NCI-H774 (cell line): ENCODE results near the gene NR0B2.
"Not testable (repeated sequence)": the region's sequence is repeated elsewhere in the genome, so short reads cannot be mapped to it uniquely, and the experiment has no call there.

ENCODE experiments used
- DNase-seq: peaks from one replicate; lab custom pipeline; 2025; lab: John Stamatoyannopoulos, UW

Gene NR0B2, protein sequence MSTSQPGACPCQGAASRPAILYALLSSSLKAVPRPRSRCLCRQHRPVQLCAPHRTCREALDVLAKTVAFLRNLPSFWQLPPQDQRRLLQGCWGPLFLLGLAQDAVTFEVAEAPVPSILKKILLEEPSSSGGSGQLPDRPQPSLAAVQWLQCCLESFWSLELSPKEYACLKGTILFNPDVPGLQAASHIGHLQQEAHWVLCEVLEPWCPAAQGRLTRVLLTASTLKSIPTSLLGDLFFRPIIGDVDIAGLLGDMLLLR

GRCh38 chr1:26913754-26914619 is at the start of gene NR0B2:
TSS of gene NR0B2 (minus strand) at chr1:26913975. CDS start at chr1:26913940, 35 bp downstream.
- DNase-seq, result peak; percentile 91

DNA sequence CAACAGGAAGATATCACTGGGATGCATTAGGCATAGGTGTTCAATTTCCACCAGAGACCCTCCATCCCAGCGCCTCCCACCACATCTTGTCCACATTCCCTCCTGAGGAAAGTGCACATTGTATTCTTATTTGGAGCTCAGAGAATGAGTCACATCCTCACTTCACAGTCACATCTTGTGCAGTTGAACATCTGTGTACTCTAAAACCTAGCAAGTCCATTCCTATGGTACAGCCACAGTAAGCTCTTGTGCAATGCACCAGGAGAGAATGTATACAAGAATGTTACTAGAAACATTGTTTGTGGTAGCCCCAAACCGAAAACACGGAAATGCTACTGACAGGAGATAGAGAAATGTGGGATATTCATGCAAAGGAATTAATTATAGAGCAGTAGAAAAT is 48.1 kb upstream of the NR0B2 start:
- DNase-seq, result no peak

DNA sequence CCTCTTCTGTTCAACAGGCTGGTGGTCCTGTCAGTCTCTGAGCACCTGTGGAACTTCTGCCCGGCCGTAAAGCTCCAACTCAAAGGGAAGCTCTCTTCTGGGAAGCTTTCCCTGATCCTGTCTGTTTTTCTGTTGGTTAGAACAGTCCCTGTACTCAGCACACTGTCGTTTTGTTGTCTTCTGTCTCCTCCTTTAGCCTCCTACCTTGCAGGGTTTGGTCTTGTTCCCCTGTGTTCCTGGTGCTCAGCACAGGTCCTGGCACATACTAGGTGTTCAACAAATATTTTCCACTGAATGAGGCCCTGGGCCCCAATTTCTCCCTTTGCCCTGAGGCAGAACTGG is 46.8 kb upstream of the NR0B2 start:
- DNase-seq, result no peak

- peak; percentile 53 for DNase-seq
Measured at GRCh38 chr1:26959722-26960624, 46.2 kb upstream of the NR0B2 start, which contains the start of gene KDF1. TSS of gene KDF1 (minus strand) at chr1:26960468. CDS start at chr1:26952380, 8,088 bp downstream.

- DNase-seq, result no peak
Measured at GRCh38 chr1:26959270-26959669, 45.5 kb upstream of the NR0B2 start.

DNA sequence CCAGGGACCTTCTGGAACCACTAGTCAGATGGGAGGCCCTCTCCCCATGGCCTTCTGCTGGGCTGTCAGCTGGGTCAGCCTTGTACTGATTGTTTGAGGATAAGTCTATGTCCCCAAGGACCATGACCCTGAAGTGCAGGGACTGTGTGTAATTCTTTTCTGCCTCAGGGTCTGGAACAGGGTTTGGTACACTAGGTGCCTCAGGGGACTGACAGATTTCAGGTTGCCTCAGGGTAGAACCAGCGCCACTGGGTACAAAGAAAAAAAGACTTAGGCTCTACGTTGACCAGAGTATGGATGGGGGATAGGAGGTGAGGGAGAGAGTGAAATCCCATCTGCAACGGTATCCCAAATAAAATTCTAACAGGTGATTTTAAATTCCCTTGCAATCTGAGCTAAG is 43.5 kb upstream of the NR0B2 start:
- DNase-seq, result no peak

DNA sequence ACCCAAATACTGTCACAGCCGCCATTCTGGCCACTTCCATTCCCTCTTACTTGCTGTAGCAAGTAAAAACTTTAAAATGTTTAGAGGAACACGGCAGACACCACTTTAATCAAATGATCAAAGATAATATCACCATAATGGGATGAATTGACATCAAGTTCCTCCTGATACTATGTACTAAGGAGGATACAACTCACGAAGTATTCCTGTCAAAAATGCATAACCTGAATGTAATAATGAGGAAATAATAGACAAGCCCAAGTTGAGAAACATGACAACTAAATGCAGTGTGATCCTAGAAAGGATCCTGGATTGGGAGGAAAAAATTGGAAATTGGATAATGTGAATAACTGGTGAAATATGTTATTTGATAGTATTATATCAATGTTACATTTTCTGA is 42.5 kb upstream of the NR0B2 start:
- no peak for DNase-seq

- DNase-seq, result no peak
Measured at GRCh38 chr1:26953374-26953773, 39.6 kb upstream of the NR0B2 start.

GRCh38 chr1:26951821-26952497 is 38.2 kb upstream of the NR0B2 start:
- no peak for DNase-seq

- no peak for DNase-seq
Measured at GRCh38 chr1:26951216-26951615, 37.4 kb upstream of the NR0B2 start.

DNA sequence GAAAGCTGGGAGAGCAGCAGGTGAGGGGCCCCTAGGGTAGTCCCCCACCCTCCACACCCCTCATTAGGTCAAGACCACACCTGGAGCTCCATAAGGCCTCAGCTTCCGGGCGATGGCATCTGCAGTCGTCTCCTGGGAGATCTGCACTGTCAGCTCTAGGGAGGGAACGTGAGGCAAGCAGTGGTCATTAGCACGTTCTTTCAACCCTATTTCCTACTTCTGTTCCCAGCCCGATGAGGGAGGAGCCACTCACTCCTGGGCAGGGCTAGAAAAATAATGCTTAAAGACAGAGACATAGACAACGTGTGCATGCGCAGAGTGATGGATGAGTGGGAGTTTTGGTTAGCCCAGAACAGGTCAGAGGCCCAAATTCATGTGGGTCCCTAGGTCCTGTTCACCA is 36.8 kb upstream of the NR0B2 start:
- no peak for DNase-seq

DNA sequence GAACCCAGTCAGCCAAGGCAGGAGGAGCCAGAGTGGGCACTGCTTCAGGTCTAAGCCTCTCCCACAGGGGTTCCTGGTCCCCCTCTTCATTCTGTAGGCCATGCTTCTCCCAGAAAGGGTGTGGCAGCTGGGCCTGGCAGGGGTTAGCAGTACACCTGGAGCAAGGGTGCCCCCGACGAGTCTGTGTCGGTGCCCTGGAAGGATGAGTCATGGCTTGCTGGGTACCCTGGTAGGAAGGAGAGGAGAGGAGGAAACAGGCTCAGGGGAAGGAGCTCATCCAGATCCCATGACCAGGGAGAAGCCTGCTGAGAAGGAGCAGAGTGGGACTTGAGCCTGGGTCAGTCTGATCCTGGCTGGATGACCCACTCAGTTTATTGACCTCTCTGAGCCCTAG is 36.1 kb upstream of the NR0B2 start:
- DNase-seq, result no peak

- DNase-seq, result no peak
Measured at GRCh38 chr1:26949266-26949925, 35.6 kb upstream of the NR0B2 start.

GRCh38 chr1:26948725-26949057 is 34.9 kb upstream of the NR0B2 start:
- not testable (repeated sequence) for DNase-seq

DNA sequence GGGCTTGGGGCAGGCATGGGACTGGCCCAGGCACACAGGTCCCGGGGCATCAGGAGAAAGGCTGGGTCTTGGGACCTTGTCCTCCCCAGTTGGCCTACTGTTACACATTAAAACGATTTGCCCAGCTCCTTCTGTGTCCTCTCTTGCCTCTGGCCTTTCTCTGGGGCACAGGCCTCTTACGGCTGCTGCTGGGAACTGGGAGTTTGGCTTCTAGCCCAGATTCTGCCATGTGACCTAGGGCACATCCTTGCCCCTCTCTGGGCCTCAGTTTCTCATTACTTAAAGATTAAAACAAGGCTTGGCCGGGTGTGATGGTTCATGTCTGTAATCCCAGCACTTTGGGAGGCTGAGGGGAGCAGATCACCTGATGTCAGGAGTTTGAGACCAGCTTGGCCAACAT is 32.5 kb upstream of the NR0B2 start:
- no peak for DNase-seq

- no peak for DNase-seq
Measured at GRCh38 chr1:26945728-26946127, 32.0 kb upstream of the NR0B2 start.

DNA sequence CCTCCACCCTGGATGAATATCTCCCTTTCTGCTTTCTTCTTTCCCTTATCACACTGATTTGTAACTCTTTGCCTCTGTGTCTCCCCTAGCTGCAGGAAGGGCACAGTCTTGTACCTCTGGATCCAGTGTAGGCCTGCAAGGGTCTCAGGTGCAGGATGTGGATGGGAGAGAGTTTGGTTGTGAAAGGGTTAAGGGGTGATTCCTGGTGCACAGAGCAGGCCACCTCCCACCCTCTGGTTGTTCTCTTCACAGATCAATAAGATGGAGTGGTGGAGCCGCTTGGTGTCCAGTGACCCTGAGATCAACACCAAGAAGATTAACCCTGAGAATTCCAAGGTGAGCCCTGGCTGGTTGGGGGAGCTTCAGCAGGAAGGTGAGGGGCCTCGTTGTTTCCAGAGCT is 31.4 kb upstream of the NR0B2 start:
- DNase-seq, result no peak

DNA sequence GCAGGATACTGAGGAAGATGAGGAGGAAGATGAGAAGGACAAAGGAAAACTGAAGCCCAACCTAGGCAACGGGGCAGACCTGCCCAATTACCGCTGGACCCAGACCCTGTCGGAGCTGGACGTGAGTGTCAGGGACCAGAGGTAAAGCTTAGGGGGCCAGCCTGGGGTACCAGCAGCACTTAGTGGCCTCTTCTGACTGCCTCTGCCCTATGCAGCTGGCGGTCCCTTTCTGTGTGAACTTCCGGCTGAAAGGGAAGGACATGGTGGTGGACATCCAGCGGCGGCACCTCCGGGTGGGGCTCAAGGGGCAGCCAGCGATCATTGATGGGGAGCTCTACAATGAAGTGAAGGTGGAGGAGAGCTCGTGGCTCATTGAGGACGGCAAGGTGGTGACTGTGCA is 28.9 kb upstream of the NR0B2 start:
- DNase-seq, result no peak

DNA sequence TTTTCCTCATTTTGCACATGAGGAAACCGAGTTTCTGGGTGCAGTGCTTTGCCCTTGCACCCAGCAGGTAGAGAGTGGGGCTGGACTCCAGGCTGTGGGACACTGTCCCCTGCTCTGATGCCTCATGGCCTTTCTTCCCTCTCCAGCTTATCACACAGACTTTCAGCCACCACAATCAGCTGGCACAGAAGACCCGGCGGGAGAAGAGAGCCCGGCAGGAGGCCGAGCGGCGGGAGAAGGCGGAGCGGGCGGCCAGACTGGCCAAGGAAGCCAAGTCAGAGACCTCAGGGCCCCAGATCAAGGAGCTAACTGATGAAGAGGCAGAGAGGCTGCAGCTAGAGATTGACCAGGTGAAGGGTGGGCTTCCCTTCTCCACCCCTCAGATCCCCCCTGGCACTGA is 27.5 kb upstream of the NR0B2 start:
- no peak for DNase-seq

- DNase-seq, result no peak
Measured at GRCh38 chr1:26938659-26939025, 24.9 kb upstream of the NR0B2 start.

- DNase-seq, result no peak
Measured at GRCh38 chr1:26938004-26938658, 24.4 kb upstream of the NR0B2 start.
